CD4-positive, alpha-beta T cell (primary cell): Measurements from ENCODE around the gene TMEM59. TPM values are rescaled to one million over a fixed set of nuclear protein-coding genes. Genes with fewer than 3 reads are reported as not detected.

Experiments
- ATAC-seq: fragments of 200-7000 bp; cut with Tn5 transposase; one replicate; pipeline ENCODE4 v1.10.0; 2022; ENCODE audit warnings: mild to moderate bottlenecking; ENCODE audit not compliant: poor library complexity
- CTCF ChIA-PET: fragments of 350-600 bp; sonication (Branson Sonifier 250); formaldehyde crosslinking; loops from one replicate; lab custom pipeline; 2021; ENCODE audit warnings: antibody characterized with exemption, inconsistent platforms; lab: Charles Lee
- POLR2A ChIA-PET: fragments of 350-600 bp; sonication (Branson Sonifier 250); formaldehyde crosslinking; loops from one replicate; lab custom pipeline; 2021; ENCODE audit warnings: antibody characterized with exemption, inconsistent platforms; lab: Charles Lee
- DNase-seq, 14 experiments: peaks; one replicate each; pipeline ENCODE4 v3.0.0-alpha.2; 2013 to 2020; ENCODE audit warnings: mixed read lengths in 2 of 14
- H3K27ac ChIP-seq, 2 donors: one replicate each; pipeline versions ENCODE4 v1.5.1 to v1.7.0; 2013; ENCODE audit warnings: low read length in 2 of 2, low read depth in 1 of 2, mild to moderate bottlenecking in 1 of 2
- H3K27me3 ChIP-seq, 2 experiments: 1 replicate in 1 of 2; 2 replicates in 1 of 2; pipeline versions ENCODE4 v1.6.1 to v1.7.0; 2013; ENCODE audit warnings: low read length in 2 of 2, control low read depth in 1 of 2, mild to moderate bottlenecking in 1 of 2, moderate library complexity in 1 of 2; ENCODE audit not compliant: insufficient read depth in 2 of 2, control insufficient read depth in 1 of 2
- H3K36me3 ChIP-seq: one replicate; pipeline ENCODE4 v1.6.1; 2013; ENCODE audit warnings: low read length, control low read depth; ENCODE audit not compliant: insufficient read depth
- H3K4me1 ChIP-seq: one replicate; pipeline ENCODE4 v1.6.1; 2013; ENCODE audit warnings: low read length, control low read depth; ENCODE audit not compliant: insufficient read depth
- H3K4me3 ChIP-seq: one replicate; pipeline ENCODE4 v1.5.1; 2013; ENCODE audit warnings: mild to moderate bottlenecking, low read length, moderate library complexity
- H3K9me3 ChIP-seq, 2 experiments: 1 replicate in 1 of 2; 2 replicates in 1 of 2; pipeline versions ENCODE4 v1.6.1 to v1.7.0; 2013; ENCODE audit warnings: low read length in 2 of 2, mild to moderate bottlenecking in 2 of 2, control low read depth in 1 of 2, moderate library complexity in 1 of 2; ENCODE audit not compliant: control insufficient read depth in 1 of 2, insufficient read depth in 1 of 2
- H3K27ac Mint-ChIP-seq: one replicate; pipeline ENCODE4 v1.8.0; 2020; ENCODE audit warnings: mixed read lengths
- H3K27me3 Mint-ChIP-seq: one replicate; pipeline ENCODE4 v1.8.0; 2021; ENCODE audit warnings: mixed read lengths
- H3K36me3 Mint-ChIP-seq: one replicate; pipeline ENCODE4 v1.8.0; 2021; ENCODE audit warnings: low read depth, mixed read lengths
- H3K4me1 Mint-ChIP-seq: one replicate; pipeline ENCODE4 v1.8.0; 2021; ENCODE audit warnings: low read depth, mixed read lengths
- H3K4me3 Mint-ChIP-seq: one replicate; pipeline ENCODE4 v1.8.0; 2020; ENCODE audit warnings: mild to moderate bottlenecking, mixed read lengths
- H3K9me3 Mint-ChIP-seq: one replicate; pipeline ENCODE4 v1.8.0; 2020; ENCODE audit warnings: mixed read lengths
- CTCF ChIP-seq: fragments of 200-600 bp; IDR thresholded peaks from one replicate; pipeline ENCODE4 v1.8.0; 2022; ENCODE audit warnings: antibody characterized with exemption, mild to moderate bottlenecking
- intact Hi-C, 2 experiments: fragments of 100-400 bp; cut with DNase I in 1 of 2; cut with micrococcal nuclease in 1 of 2; formaldehyde crosslinking; loops; one replicate each; pipeline versions ENCODE4 v1.15.1 to v1.9.0; 2023 to 2025; cut with DNase I, micrococcal nuclease
- total RNA-seq, 174 experiments: library from RNA in 2 of 174; stranded (reverse) in 2 of 174; gene quantifications; one replicate each; pipeline ENCODE4 v1.2.3 and lab custom pipeline; 2021 to 2026

TMEM59 gene
- total RNA-seq, 2 experiments from 2014 or later = 128 TPM

DNA sequence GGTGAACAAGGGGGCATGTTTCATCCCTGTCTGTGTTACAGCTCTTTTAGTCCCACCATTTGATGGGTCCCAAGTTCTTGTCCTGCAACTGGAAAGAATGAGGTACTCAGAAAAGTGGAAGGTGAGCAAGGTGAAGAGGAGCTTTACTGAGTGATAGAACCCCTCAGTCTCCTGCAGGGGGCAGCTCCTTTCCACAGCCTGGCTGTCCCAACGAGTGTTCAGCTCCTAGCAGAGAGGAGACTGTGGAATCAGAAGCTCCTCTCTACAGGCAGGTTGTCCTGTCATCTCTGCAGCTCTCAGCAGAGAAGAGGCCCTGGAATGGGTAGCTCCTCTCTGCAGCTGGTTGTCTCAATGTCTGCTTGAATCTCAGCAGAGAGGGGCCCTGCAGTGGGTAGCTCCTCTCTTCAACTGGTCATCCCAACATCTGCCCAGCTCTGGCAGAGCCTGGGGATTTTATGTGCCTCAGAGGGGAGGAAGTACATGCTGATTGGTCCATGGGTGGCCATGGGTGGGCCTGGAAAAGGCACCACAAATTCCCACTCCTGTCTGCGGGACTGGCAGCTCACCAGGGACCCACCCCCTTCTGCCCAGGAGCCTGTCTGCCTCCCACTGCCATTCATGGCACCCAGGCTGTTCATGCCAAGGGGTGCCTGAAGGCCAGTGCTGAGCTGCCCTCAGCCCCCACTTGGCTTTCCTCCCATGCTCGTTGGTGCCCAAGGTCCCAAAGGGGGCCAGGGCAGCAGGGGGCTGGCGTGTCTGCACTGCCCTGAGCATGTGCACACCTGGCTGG is 60.7 kb downstream of the TMEM59 start:
- no peaks in the 10 kb centered on the region for H3K36me3 Mint-ChIP-seq
- intact Hi-C loops = no loop called here
- Histone ChIP-seq H3K4me1 (no peaks in the 10 kb centered on the region), H3K27ac (no peak overlapping the region), H3K4me3 (no peak overlapping the region), H3K27me3 (no peaks in the 10 kb centered on the region), H3K9me3 (peaks cover 0 to 18% of the 10 kb centered on the region in 2 experiments), H3K36me3 (no peaks in the 10 kb centered on the region)
- POLR2A ChIA-PET = no interaction called here
- ATAC-seq (no peak), DNase-seq (no peak)
- H3K4me1 Mint-ChIP-seq = peaks cover 6% of the 10 kb centered on the region
- H3K27ac Mint-ChIP-seq = no peak overlapping the region
- no peak for TF ChIP-seq CTCF
- no peak overlapping the region for H3K4me3 Mint-ChIP-seq
- H3K9me3 Mint-ChIP-seq = no peaks in the 10 kb centered on the region
- CTCF ChIA-PET = interaction anchor here (1.0 kb wide), 1 partner anchor 33 kb away, joined by 3 read pairs; no protein-coding TSS in a partner anchor
- H3K27me3 Mint-ChIP-seq = no peaks in the 10 kb centered on the region

DNA sequence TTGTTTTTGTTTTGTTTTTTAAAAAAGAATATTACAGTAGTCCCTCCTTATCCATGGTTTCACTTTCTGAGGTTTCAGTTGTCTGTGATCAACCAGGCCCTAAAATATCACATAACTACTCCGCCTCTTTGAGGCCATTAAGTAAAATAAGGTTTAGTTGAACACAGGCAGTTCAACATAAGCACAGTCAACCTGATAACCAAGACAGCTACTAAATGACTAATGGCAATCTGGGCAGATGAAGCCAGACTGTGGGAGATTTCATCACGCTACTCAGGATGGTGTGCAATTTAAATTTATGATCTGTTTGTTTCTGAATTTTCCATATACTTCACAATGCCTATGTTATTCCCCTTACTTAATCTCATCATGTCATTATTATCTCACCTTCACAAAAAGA is 65.1 kb downstream of the TMEM59 start:
- Mint-ChIP-seq H3K4me1 (peaks cover 29% of the 10 kb centered on the region), H3K36me3 (no peaks in the 10 kb centered on the region), H3K4me3 (no peak overlapping the region), H3K9me3 (no peaks in the 10 kb centered on the region), H3K27ac (peak overlapping the region; percentile 38), H3K27me3 (no peaks in the 10 kb centered on the region)
- POLR2A ChIA-PET = no interaction called here
- DNase-seq (no peak), ATAC-seq (no peak)
- Histone ChIP-seq H3K36me3 (no peaks in the 10 kb centered on the region), H3K27me3 (no peaks in the 10 kb centered on the region), H3K9me3 (peaks cover 0 to 15% of the 10 kb centered on the region in 2 experiments), H3K4me3 (no peak overlapping the region), H3K27ac (peak overlapping the region in 1 of 2 donors; percentile 9), H3K4me1 (peaks cover 4% of the 10 kb centered on the region)
- CTCF ChIA-PET = no interaction called here
- intact Hi-C loops = no loop called here
- no peak for TF ChIP-seq CTCF

DNA sequence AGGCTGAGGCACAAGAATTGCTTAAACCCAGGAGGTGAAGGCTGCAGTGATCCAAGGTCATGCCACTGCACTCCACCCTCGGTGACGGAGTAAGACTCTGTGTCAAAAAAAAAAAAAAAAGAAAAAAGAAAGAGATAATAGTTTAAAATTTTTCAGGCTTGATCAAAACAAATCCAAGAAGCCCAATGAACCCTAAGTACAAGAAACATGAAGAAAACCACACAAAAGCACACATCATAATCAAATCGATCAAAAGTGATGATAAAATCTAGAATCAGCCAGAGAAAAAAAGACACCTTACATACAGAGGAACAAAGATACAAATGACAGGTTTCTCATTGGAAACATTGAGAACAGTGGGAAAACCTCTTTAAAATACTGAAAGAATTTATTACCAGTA is 66.5 kb downstream of the TMEM59 start:
- ChIA-PET CTCF (no interaction called here), POLR2A (no interaction called here)
- Histone ChIP-seq H3K27ac (no peak overlapping the region), H3K27me3 (no peaks in the 10 kb centered on the region), H3K9me3 (peaks cover 0 to under 1% of the 10 kb centered on the region in 2 experiments), H3K4me3 (no peak overlapping the region), H3K36me3 (no peaks in the 10 kb centered on the region), H3K4me1 (peaks cover 8% of the 10 kb centered on the region)
- no peaks in the 10 kb centered on the region for H3K27me3 Mint-ChIP-seq
- H3K9me3 Mint-ChIP-seq = no peaks in the 10 kb centered on the region
- peak overlapping the region; percentile 3 for H3K27ac Mint-ChIP-seq
- intact Hi-C loops = no loop called here
- H3K4me1 Mint-ChIP-seq = peaks cover 37% of the 10 kb centered on the region
- no peak for TF ChIP-seq CTCF
- DNase-seq (peak in 4 of 14 experiments; percentile 5 to 28 (median 7)), ATAC-seq (peak; percentile 43)
- no peaks in the 10 kb centered on the region for H3K36me3 Mint-ChIP-seq
- H3K4me3 Mint-ChIP-seq = no peak overlapping the region
